HCT116 (cell line): ENCODE measurements around the gene DNASE2.

Experiments used
- CEBPB ChIP-seq: IDR thresholded peaks from 2 replicates; pipeline ENCODE4 v1.6.1; 2012; ENCODE audit warnings: low read depth
- CTCF ChIP-seq, 3 experiments: fragments of 200-600 bp in 1 of 3; sonication (generic) in 1 of 3; IDR thresholded peaks in 2 of 3; conservative IDR thresholded peaks in 1 of 3; 2 replicates each; pipeline ENCODE4 v1.5.1; 2012 to 2017; ENCODE audit warnings: low read depth in 2 of 3, low read length in 2 of 3, antibody characterized with exemption in 1 of 3, borderline replicate concordance in 1 of 3, control low read depth in 1 of 3, mild to moderate bottlenecking in 1 of 3, mixed read lengths in 1 of 3, mixed run types in 1 of 3, moderate library complexity in 1 of 3; ENCODE audit not compliant: insufficient read depth in 1 of 3
- EZH2 ChIP-seq: fragments of 200-600 bp; sonication (generic); IDR thresholded peaks from 2 replicates; pipeline ENCODE4 v1.6.1; 2017; ENCODE audit warnings: antibody characterized with exemption, mixed run types

DNA sequence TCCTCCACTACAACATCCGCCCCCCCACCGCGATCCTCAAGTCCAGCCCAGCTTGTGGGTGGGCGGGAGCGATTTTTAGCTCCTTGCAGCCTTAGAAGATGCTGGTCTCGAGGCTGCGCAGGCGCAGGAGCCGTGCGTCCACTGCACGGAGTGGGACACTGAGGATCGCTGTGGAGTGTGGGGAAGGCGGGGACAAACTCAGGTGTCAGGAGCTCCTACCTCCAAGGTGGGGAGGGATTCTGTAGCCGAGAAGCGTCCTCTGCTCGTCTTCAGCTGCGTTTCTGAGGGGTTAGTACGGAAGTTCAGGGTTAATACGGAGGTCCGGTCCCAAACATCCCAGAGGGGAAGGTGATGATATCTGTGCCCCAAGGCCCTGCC, 46.7 kb downstream of the DNASE2 start, which contains the start of gene RTBDN:
- TF ChIP-seq CEBPB (no peak), CTCF (IDR thresholded peaks at IDR 0.05 in 2 of 3, conservative IDR thresholded peaks at IDR 0.05 in 1 of 3; ENCODE audit: borderline replicate concordance in 1 of 3, insufficient read depth in 1 of 3, low read depth in 2 of 3, low read length in 2 of 3) (no peak), EZH2 (no peak)
